Measurements from ENCODE around the gene NMT1. TPM values are rescaled to one million over a fixed set of nuclear protein-coding genes. Genes with fewer than 3 reads are reported as not detected.

The NMT1 gene
- total RNA-seq, 1 experiment from 2014 or later: 117 TPM

DNA sequence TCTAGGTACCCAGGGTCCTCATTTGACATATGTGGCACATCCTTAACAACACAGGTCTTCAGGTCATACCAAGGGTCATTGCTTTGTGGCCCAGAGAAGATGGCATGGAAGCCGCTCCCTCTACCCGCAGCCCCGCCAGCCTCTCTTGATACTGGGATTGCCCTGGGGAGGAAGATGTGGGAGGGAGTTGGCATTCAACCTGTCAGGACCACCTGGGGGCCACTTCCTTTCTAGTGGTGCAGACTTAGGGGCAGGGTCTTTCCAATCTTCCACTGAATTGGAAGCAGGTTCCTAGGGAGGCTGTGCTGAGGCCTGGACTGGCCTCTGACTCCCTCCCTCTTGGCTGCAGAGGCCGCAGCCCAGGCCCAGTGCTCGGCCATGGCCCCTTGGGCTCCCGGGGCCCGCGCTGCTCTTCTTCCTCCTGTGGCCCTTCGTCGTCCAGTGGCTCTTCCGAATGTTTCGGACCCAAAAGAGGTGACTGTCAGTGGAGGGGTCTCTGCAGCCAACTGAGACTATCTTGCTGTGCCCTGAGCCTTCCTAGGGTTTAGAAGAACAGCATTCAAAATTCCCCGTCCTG lies 82.1 kb downstream of the NMT1 start:
- Histone ChIP-seq H3K36me3 (ENCODE audit: low read depth, low read length) (no peaks in the 10 kb centered on the region), H3K9me2 (replicated peaks; ENCODE audit: low read length) (no peaks in the 10 kb centered on the region), H4K20me1 (ENCODE audit: low read length) (no peaks in the 10 kb centered on the region), H3F3A (ENCODE audit: low read length, unreplicated experiment) (peaks cover 3% of the 10 kb centered on the region), H3K9ac (ENCODE audit: low read length) (no peak overlapping the region), H3K27ac (ENCODE audit: low read length) (no peak overlapping the region), H3K4me2 (ENCODE audit: low read length) (no peak overlapping the region), H3K4me1 (ENCODE audit: insufficient read depth, low read length) (peaks cover 16% of the 10 kb centered on the region), H3K27me3 (ENCODE audit: low read length) (no peaks in the 10 kb centered on the region), H3K9me3 (ENCODE audit: low read length) (no peaks in the 10 kb centered on the region), H2AFZ (ENCODE audit: low read length) (no peak overlapping the region), H3K79me2 (ENCODE audit: low read length) (peaks cover 7% of the 10 kb centered on the region), H3K4me3 (ENCODE audit: low read length) (no peak overlapping the region)
- intact Hi-C loops (cut with micrococcal nuclease): no loop called here
- TF ChIP-seq EZH2 (IDR thresholded peaks at IDR 0.05; ENCODE audit: low read length, unreplicated experiment): no peak
- ATAC-seq (no peak), DNase-seq (no peak)
- ChIA-PET POLR2A (ENCODE audit: unreplicated experiment) (no interaction called here), CTCF (interaction anchor here (0.6 kb wide), 1 partner anchor 44 kb away, joined by 3 read pairs; no protein-coding TSS in a partner anchor)
- no TSS peak for BruUV-seq (replicated peaks)

DNA sequence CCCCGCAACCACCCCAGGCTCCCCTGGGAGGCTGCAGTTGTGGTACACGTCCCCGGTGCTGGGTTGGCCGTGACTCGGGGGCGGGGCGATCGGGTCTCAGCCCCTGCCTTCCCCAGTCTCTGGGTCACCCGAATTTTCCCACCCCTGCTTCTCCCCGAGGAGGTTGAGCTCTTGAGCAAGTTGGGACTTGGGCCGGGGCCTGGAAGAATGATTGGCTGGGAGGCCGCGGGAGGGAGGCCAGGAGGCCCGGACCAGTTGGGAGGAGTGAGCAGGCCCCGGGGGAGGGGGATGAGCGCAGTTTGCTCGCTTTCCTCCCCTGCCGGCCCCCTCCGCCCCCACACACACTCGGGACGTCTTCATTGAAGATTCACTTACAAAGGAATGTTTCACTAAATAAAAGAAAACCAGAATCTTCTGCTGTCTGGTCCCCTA lies 82.7 kb downstream of the NMT1 start:
- DNase-seq (no peak), ATAC-seq (no peak)
- intact Hi-C loops (cut with micrococcal nuclease): no loop called here
- no peak overlapping the region for H3K27ac ChIP-seq (ENCODE audit: low read length)
- H3K27me3 ChIP-seq (ENCODE audit: low read length): no peaks in the 10 kb centered on the region
- peaks cover 3% of the 10 kb centered on the region for H4K20me1 ChIP-seq (ENCODE audit: low read length)
- no peaks in the 10 kb centered on the region for H3K9me2 ChIP-seq (replicated peaks; ENCODE audit: low read length)
- peak overlapping the region; percentile 74; the same call in 1 of the 2 replicates for H3K4me2 ChIP-seq (ENCODE audit: low read length)
- no peaks in the 10 kb centered on the region for H3K9me3 ChIP-seq (ENCODE audit: low read length)
- H3F3A ChIP-seq (ENCODE audit: low read length, unreplicated experiment): peaks cover 3% of the 10 kb centered on the region
- H3K79me2 ChIP-seq (ENCODE audit: low read length): peaks cover 11% of the 10 kb centered on the region
- peaks cover 16% of the 10 kb centered on the region for H3K4me1 ChIP-seq (ENCODE audit: insufficient read depth, low read length)
- POLR2A ChIA-PET (ENCODE audit: unreplicated experiment): interaction anchor here (0.6 kb wide), 2 partner anchors 11 to 41 kb away, joined by 4 to 6 read pairs; no protein-coding TSS in a partner anchor
- H2AFZ ChIP-seq (ENCODE audit: low read length): peak overlapping the region; percentile 73
- no peak for TF ChIP-seq EZH2 (IDR thresholded peaks at IDR 0.05; ENCODE audit: low read length, unreplicated experiment)
- no peak for TF ChIP-seq CTCF (conservative IDR thresholded peaks at IDR 0.05; ENCODE audit: low read depth, low read length)
- TF ChIP-seq EZH2phosphoT487 (IDR thresholded peaks at IDR 0.05; ENCODE audit: borderline replicate concordance, low read length): no peak
- H3K9ac ChIP-seq (ENCODE audit: low read length): peak overlapping the region; percentile 22; the same call in 1 of the 2 replicates
- peak overlapping the region; percentile 43; the same call in 1 of the 2 replicates for H3K4me3 ChIP-seq (ENCODE audit: low read length)
- CTCF ChIA-PET: interaction anchor here (0.5 to 1.0 kb wide), 3 partner anchors 9 to 44 kb away, joined by 3 to 15 read pairs (median 3); partner anchors contain the start of gene ACBD4
- BruUV-seq (replicated peaks): no TSS peak
- H3K36me3 ChIP-seq (ENCODE audit: low read depth, low read length): no peaks in the 10 kb centered on the region

DNA sequence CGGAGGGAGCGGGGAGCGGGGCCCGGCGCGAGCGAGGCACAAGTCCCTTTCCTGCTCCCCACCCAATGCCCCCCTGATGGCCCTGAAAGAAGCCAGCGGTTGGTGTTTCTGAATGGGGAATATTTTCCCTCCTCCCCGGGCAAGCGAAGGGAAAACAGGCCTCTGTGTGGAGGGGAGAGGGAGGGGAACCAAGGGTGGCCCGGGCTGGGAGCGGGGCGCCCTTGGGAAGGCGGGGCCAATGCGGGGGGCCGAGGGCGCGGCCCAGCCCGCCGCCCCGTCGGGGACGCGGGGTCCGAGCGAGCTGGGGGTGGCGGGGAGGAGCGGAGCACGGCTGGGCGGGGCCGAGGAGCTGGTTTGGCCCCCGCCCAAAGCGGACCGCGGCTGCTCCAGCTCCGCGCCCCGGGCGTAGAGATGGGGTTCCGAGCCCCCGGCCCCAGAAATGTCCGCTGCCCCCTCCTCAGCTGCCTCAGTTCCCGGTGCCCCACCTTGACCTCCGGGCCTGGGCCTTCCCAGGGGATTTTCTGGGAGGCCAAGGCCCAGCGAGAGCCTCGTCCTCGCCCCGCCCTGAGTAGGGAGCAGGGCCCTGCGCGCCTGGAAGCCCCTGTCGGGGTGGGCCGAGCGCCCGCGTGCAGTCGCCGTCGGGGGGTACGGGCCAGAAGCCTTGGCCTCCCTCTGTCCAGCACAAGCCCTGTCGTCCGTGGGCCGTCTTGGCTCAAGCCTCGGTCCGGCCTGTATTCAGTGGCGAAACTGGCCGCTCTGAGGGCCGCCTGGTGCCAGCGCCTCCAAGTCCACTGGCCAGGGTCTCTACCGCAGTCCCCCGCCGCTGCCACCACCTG lies 83.3 kb downstream of the NMT1 start:
- TF ChIP-seq EZH2 (IDR thresholded peaks at IDR 0.05; ENCODE audit: low read length, unreplicated experiment) (no peak), CTCF (conservative IDR thresholded peaks at IDR 0.05; ENCODE audit: low read depth, low read length) (no peak), EZH2phosphoT487 (IDR thresholded peaks at IDR 0.05; ENCODE audit: borderline replicate concordance, low read length) (no peak)
- no peaks in the 10 kb centered on the region for H3K9me3 ChIP-seq (ENCODE audit: low read length)
- peaks cover 3% of the 10 kb centered on the region for H3F3A ChIP-seq (ENCODE audit: low read length, unreplicated experiment)
- H4K20me1 ChIP-seq (ENCODE audit: low read length): peaks cover 10% of the 10 kb centered on the region
- peaks cover 17% of the 10 kb centered on the region for H3K79me2 ChIP-seq (ENCODE audit: low read length)
- ChIA-PET CTCF (interaction anchor here (0.5 to 1.0 kb wide), 2 partner anchors 9 to 10 kb away, joined by 3 to 15 read pairs; partner anchors contain the start of gene ACBD4), POLR2A (ENCODE audit: unreplicated experiment) (interaction anchor here (0.6 kb wide), 2 partner anchors 11 to 40 kb away, joined by 4 to 6 read pairs; no protein-coding TSS in a partner anchor)
- H3K9me2 ChIP-seq (replicated peaks; ENCODE audit: low read length): no peaks in the 10 kb centered on the region
- H3K4me2 ChIP-seq (ENCODE audit: low read length): peak overlapping the region; percentile 74
- no peak; the same call in 1 of the 2 replicates for ATAC-seq
- peak overlapping the region; percentile 73 for H2AFZ ChIP-seq (ENCODE audit: low read length)
- H3K9ac ChIP-seq (ENCODE audit: low read length): peak overlapping the region; percentile 22; the same call in 1 of the 2 replicates
- no TSS peak for BruUV-seq (replicated peaks)
- H3K4me3 ChIP-seq (ENCODE audit: low read length): peak overlapping the region; percentile 43; the same call in 1 of the 2 replicates
- H3K27ac ChIP-seq (ENCODE audit: low read length): no peak overlapping the region
- H3K36me3 ChIP-seq (ENCODE audit: low read depth, low read length): no peaks in the 10 kb centered on the region
- intact Hi-C loops (cut with micrococcal nuclease): no loop called here
- H3K4me1 ChIP-seq (ENCODE audit: insufficient read depth, low read length): peaks cover 16% of the 10 kb centered on the region
- DNase-seq: no peak
- no peaks in the 10 kb centered on the region for H3K27me3 ChIP-seq (ENCODE audit: low read length)

Data from PC-3 (cell line).